NCI-H2196 treated with DMSO at 0.1 percent for 48 hours (cell line): ENCODE results near the gene FST.

Source experiments
- DNase-seq: peaks from one replicate; lab custom pipeline; 2025; ENCODE audit not compliant: unreplicated experiment; lab: John Stamatoyannopoulos, UW

The FST gene, protein sequence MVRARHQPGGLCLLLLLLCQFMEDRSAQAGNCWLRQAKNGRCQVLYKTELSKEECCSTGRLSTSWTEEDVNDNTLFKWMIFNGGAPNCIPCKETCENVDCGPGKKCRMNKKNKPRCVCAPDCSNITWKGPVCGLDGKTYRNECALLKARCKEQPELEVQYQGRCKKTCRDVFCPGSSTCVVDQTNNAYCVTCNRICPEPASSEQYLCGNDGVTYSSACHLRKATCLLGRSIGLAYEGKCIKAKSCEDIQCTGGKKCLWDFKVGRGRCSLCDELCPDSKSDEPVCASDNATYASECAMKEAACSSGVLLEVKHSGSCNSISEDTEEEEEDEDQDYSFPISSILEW

DNA sequence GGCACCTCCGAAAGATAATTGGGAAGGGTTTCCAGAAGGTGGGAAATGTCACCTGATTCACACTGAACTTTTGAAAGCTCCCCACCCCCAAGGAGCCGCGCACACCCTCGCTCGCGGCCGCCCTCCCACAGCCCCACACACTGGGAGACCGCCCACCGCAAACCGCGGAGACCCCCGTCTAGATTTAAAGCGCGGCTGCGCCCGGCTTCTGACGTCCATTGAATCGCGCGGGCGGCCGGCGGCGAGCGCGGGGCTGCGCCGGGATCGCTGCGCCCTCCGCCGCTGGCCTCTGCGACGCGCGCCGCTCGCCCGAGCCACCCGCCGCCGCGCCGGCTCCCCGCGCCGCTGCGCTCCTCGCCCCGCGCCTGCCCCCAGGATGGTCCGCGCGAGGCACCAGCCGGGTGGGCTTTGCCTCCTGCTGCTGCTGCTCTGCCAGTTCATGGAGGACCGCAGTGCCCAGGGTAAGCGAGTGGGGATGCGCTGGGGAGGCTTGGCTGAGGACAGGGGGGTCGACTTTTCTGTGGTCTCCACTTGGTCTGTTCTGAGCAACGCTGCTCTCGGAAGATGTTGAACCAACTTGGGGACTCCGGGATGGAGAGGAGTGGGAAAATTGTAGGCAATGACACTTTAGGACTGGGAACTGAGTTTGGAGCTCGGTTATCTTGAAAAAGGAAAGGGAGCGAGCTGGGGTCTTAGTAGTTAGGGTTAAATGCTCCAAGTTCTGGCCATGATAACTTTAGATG lies at the start of gene FST:
TSS of gene FST (plus strand) at position 214 of the 743 bp plus-strand sequence. CDS start at position 377, 163 bp downstream.
- DNase-seq, result no peak

DNA sequence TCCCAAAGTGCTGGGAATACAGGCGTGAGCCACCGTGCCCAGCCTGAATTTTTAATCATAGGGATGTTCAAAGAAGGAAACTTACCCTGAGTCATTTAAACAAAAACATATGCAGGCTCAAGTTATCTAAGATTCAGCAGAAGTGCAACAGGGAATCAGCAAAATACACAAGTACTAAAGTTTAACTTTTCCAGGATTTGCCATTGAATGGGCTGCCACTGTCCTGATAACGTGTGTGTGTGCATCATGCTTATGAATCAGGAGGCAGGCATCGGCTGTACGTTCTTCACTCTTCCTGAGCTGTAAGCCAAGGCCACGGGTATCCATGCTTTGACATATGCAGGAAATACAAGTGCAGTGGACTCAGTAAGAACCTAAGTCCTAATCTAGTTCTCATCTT lies 48.8 kb upstream of the FST start:
- no peak for DNase-seq

DNA sequence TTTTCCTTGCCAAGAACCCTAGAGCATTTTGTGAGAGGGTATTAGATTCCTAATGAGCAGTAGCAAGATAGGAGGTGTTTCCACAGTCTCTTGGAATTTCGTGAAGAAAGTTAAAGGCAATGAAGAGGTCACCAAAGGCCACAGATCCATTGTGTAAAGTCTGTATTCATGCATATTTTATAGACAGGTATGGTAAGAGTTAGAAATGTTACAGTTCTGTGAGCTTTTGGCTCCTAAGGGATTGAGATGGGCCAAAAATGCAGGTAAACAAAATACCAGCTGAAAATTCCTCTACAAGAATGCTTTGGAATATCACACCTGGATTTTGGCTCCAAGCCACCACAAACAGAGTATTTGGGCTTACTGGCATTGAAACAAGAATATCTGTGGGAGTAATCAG lies 47.4 kb upstream of the FST start:
- no peak for DNase-seq

DNA sequence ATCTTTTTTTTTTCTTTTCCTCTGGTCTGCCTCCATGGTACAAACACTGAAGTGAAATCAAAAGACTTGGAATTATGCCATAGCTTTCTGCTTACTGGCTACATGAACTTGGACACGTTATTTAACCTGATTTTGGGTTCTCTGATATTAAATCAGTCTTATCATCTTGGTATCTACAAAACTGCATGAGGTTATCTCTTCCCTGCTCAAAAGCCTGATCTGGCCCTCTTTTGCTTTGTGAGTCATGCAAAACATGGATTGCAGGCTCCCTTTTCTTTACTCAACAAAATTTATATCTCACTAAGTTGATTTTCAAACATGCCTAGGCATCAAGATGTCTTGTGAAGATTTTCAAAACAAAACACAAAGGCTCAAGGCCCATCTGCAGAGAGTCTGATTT lies 45.9 kb upstream of the FST start:
- DNase-seq, result no peak

DNA sequence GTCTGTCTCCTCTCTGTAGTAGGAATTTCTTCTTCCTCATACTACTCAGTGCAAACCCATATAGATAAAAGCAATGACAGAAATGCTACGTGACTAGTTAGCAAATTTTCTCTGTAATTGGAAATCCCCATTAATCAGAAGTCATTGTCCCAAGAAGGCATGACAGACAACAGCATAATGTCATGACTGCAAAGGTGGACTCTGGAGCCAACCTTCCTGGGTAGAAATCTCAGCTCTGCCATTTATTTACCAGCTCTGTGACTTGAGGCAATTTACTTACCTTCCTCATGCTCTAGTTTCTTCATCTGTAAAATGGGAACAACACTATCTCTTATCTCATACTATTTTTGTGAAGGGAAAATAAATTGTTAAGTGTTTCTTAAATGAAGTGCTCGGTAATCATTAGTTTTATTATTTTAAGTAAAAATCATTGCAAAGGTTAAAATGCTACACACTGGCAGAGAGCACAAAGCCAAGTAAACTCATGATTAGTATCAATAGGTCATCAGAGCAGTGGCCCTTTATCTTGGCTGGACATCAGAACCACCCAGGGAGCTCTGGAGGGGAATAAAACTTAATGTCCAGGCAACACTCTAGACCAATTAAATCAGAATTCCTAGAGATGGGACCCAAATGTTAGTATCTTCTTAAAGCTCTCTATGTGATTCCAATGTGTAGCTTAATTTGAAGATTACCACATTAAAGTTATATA lies 43.8 kb upstream of the FST start:
- DNase-seq, result no peak

DNA sequence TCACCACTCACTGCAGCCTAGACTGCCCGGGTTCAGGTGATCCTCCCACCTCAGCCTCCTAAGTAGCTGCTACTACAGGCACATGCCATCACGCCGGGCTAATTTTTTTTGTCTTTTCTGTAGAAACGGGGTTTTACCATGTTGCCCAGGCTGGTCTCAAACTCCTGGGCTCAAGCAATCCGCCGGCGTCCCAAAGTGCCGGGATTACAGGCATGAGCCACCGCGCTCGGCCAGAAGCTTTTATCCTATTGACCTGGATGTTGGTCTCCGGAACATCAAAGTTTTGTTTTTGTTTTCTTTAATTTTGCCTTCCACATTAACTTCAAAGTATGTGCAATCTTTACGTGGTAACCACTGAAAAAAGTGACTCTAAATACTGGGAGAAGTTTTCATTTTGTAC lies 42.4 kb upstream of the FST start:
- DNase-seq, result no peak

DNA sequence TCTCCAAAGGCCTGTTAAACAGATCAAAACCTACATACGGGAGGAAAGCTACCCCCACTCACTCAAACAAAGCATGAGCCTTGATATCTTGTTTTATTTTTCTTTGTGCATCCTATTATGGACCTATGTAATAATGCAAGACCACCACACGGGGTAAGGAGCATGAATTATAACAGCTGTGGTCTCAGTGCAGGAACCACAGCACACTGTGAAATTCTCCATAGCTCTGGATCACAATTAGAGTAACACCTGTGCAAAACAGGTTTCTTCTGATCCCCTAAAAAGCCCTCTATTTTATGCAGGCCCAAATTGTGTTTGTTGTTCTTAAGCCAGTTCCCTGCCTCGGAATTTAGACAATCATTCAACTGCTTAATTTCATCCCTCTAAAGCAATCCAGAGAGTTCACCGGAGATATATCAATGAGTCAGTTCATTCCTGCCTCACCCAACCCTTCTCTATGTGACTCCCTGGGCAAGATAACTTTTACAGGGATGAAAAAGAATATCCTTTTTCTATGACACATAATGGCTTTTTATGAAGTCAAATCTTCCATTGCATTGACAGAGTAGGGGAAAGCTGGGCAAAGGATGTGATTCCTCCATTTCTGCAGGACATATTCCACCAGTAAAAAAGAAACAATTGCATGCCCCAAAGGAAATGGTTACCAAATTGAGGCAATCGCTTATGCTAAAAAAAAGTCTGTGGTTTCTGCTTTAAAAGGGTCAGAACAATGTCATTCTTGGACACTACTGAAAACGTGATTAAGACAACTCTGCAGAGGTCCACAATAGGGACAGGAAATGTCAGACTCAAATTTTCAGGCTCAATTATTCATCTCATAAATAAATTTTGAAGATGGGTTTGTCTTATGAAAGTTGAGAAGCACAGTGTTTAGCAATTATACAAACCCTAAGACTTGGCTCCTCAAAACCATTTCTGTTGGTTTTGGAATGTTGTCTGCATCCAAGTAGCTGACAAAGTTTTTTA lies 41.6 kb upstream of the FST start:
- no peak for DNase-seq

DNA sequence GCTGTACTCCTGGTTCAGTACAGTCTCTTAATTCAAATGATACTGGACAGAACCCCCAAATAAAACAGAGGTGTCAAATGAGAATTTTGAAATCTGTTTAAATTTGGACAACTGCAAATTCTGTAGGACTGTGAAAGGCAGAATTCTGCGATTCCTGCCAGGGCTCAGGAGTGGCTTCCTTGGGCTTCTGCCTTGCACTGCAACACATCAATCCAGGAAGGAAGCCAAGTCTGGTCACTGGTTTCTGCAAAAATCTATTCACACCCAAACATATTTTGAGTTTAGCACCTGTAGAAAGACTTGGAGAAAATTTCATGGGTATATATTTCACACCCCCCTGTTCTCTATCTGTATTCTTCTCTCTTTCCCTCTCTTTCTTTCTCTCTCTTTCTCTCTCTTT lies 37.5 kb upstream of the FST start:
- DNase-seq, result no peak

DNA sequence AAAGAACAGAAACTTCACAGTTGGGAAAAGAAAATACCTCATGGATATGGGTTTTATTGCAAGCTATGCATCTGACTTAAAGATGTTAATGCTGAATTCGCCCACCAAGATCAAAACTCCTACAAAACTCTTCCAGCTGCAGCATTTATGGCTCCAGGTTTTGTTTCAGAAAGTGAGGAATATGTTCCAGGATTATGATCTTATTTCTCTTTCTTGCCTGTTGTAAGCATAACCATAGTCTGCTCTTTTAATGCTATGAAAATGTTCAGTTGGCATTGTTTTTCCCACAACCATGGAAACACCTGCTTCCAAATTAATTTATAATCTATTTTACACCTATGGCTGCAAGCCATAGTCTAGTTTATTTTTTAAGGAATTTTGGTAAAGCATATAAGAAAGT lies 34.9 kb upstream of the FST start:
- DNase-seq, result no peak

DNA sequence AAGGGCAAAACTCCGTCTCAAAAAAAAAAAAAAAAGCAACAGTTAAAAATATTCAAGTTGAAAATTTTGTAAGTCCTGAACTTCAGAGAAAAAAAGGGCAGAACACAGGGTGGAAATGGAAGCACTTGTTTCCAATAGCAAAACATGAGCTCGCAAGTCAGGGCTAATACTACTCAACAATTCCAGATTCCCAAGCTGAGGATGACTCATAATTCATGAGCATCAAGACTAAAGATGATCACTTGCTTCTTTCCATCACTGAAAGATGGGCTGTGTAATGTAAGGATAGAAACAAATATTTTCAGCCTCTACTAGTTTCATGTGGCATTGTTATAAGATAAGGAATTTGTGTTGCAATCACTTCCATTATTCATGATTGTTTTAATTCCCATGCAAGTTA lies 33.5 kb upstream of the FST start:
- no peak for DNase-seq

DNA sequence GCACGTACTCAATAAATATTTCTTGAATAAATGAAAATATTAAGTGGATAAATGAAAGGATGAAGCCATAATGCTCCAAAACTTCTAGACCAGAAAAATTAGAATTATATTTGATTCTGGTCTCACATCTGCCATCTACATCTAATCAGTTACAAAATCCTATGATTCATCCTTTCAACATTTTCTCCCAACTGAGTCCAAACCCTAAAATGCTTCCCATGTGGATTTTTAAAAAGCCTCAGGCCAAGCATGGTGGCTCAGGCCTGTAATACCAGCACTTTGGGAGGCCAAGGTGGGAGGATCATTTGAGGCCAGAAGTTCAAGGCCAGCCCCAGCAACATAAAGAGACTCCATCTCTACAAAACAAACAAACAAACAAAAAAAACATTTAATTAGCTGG lies 31.6 kb upstream of the FST start:
- no peak for DNase-seq

DNA sequence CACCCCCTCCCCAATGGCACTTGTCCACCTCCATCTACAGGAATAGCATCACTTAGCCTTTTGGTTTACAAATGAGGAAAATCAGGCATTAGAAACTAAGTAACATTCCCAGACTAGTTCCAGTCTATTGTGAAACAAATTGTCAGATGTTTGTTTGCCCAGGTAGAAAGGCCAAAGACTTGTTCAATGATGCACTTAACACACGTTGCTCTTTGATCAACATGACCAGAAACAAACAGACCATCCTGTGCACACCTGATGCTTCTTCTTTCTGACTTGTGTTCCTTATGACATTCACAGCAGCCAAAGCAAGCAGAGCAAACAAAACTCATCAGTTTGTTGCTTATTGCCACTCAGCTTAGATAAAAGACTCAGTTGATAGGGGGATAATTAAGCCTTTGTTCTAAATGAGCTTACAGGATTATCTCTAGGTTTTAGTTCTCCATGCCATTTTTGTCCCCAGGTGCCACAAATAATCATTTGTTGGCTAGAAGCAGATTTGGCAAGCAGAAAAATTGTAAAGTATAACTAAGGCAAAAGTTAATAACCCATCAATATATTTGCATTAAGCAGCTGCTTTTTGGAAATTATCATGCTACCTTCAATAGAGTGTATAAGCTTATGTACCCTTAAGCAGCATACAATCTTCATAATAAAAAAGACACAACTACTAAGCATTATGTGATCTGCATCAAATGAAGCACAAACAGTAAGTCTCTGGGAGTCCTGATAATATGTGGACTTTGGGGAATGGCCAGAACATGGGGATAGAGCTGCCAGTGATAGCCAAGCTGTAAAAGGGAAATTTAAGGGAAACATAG lies 26.3 kb upstream of the FST start:
- no peak for DNase-seq

DNA sequence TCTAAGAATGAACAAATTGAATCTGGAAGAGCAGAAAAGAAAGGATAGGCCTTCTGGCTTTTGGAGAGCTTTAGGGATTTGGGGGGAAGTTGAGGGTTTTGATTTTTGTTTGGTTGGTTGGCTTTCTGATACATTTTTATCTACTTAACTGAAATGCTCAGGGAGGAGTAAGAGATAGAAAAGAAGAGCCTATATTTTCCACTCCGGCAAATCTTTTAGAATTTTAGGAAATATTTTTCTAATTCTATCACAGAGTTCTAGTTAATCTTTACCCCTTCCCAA lies 25.8 kb upstream of the FST start:
- DNase-seq, result no peak

DNA sequence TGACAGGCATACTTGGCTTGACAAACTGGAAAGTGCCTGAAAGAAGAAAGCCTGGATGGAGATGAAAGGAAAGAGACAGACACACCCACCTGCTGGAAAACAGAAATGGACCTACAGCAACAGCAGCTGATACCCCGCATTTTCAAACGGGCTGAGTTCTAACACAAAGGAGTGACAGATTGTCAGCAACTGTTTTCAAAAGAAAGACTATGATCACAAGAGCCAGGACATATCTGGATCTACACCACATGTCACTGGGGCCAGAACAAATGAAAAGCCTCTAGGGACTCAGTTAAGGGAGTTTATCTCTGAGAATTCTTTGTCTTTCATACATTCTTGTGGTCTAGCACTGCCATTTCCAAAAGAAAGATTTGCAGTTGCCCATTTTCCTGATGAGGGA lies 24.1 kb upstream of the FST start:
- no peak for DNase-seq

DNA sequence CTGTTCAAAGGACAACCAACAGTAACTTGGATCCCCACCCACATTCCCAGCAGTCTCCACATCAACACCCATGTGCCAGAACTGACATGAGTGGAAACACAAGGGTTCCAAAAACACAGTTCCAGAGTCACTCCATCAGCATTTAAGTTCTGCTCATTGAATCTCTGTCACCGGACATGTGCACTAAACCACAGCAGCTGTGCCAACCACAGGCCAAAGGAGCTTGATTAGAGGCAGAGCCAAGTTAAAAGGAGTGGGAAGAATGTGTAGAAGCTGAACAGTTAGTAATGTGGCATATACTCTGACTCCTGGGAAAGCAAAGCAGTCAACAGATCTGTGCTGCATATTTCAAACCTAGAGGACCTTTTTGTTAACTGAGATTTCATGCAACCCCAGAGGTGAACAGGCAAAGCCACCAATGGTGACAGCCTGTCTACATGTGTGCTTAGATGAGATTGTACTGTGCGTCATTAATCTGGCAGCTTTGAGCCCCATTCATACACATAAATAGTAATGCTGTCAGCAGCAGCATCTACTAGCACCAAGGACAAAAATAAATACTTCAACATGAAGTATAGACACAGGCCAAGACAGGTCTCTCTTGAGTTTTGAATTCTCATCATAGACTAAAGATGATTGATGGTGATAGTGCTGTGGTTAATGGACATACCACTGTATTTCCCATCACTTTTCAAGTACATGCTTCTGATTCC lies 16.4 kb upstream of the FST start:
- no peak for DNase-seq

DNA sequence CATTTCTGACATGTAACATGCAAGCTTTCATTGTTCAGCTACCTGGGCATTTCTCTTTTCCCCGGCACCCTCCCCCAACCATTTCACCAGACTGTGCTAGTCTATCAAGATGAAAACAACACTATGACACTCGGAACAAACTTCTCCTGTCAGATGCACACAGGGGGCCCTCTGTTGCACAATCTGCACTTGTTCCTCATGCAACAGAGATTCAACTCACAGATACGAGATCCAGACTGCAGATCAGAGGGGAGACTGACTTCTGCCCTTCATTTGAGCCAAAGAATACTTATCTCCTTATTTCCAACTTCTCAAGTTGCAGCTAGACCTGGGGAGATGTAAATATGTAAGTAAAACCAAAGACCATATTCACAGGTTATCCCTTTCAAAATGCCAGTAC lies 15.7 kb upstream of the FST start:
- no peak for DNase-seq

DNA sequence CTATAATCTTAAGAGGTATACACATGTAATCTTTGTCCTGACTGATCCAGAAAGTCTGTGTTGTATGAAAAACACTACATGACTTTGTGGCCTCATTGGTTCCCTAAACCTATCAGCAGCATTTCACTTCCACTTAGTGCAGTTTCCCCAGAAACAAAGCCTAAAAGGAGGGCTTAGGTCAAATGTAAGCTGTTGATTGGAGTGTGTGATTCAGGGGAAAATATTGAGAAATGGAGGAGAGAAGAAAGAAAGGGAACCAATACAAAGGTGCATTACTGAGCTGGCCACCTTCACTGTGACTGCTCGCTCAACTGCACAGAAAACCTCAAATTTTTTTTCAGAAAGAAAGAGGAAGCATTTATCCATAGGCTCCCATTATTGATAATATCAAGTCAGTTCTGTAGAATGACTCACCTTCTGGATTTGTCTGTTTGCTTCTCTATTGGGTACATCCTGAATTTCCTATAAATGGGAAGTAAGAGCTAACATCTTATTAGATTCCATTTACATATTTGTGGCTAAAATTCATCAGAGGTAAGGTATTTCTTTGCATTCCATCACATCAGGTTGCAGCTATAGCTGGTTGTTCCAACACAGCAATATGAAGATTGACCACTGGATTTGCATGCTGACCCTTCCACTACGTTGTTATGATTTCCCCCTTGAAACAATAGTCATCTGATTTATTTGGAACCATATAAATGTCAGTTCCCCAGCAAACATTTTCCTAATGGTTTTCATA lies 10.3 kb upstream of the FST start:
- DNase-seq, result no peak

DNA sequence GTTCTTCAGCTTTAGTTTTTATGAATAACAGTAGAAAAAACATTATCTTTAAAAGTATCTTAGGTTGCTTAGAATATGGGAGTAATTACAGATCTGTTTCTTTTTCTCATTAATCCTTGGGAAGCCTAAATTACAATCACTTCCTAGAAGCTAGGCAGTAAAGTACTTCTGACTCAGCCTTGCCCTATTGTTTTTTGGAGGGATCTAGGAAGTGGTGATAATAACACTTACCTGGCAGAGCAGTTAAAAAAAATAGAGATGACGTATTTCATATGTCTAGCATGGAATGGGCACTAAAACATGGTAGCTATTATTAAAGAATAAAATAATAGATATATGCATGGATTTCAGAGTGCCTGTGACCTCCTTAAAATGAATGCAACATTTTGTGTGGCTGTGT lies 8.2 kb upstream of the FST start:
- no peak for DNase-seq
